ENCODE results near the gene LTC4S. TPM values are rescaled to one million over a fixed set of nuclear protein-coding genes. Genes with fewer than 3 reads are reported as not detected.

Gene LTC4S
- total and polyA plus RNA-seq, 4 donors: 1.3 to 3.3 (median 2.1) TPM

DNA sequence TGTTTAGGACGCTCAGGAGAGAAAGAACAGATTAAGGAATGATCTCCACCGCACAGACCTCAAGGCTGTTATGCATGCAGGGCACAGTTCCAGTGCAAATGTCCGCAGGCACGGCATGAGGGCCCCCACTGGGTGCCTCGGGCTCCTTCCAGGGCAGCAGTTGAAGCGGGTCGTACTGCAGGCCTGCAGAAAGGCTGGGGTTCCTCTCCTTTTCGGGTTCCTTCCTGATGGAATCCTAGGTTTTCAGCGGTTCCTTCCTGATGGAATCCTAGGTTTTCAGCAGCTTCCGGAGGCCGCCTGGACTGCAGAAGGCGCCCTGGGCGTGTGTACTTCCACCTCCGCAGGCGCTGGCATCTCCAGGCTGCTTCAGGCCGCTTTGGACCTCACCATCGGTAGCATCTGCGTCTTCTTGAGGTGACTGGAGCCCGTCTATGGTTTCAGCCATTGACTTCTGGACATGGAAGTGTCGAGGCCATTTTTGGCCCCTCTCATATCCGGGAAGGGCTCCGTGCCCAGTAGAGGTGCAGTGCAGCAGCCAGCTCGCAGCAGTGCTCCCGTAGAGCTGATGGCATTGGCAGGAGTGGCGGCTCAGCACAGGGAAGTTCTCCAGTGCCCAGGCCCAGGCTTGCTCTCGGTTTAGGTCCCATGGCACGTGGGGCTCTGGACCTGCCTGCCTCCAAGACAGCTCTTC, 18.5 kb downstream of the LTC4S start:
- Histone ChIP-seq H3K9ac (ENCODE audit: low read depth in 1 of 2, low read length in 2 of 2) (no peak overlapping the region), H3K27me3 (ENCODE audit: control insufficient read depth in 4 of 4, insufficient read depth in 4 of 4, low read length in 3 of 4) (no peaks in the 10 kb centered on the region), H3K9me3 (ENCODE audit: control insufficient read depth in 4 of 4, low read length in 3 of 4) (no peaks in the 10 kb centered on the region), H3K27ac (ENCODE audit: low read depth in 1 of 2, low read length in 2 of 2) (peak overlapping the region in 1 of 2 donors; percentile 54), H3K4me1 (ENCODE audit: control insufficient read depth in 4 of 4, insufficient read depth in 4 of 4, low read length in 3 of 4) (peaks cover 12 to 32% (median 17%) of the 10 kb centered on the region in 4 donors), H3K4me3 (ENCODE audit: low read depth in 1 of 3, low read length in 3 of 3) (no peak overlapping the region), H3K36me3 (ENCODE audit: control insufficient read depth in 4 of 4, insufficient read depth in 3 of 4, low read depth in 1 of 4, low read length in 3 of 4) (no peaks in the 10 kb centered on the region)
- WGBS: 85% methylated on average over 27 of the region's 27 CpGs
- no peak for TF ChIP-seq JUND (IDR thresholded peaks at IDR 0.05)
- TF ChIP-seq, protein P1, sequence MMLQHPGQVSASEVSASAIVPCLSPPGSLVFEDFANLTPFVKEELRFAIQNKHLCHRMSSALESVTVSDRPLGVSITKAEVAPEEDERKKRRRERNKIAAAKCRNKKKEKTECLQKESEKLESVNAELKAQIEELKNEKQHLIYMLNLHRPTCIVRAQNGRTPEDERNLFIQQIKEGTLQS (IDR thresholded peaks at IDR 0.05): no peak
- TF ChIP-seq EGR1 (IDR thresholded peaks at IDR 0.05; ENCODE audit: low read depth in 2 of 2): no peak
- TF ChIP-seq RAD21 (IDR thresholded peaks at IDR 0.05): no peak
- TF ChIP-seq GABPA (IDR thresholded peaks at IDR 0.05 in 1 of 2, conservative IDR thresholded peaks at IDR 0.05 in 1 of 2): no peak
- TF ChIP-seq, protein P2, sequence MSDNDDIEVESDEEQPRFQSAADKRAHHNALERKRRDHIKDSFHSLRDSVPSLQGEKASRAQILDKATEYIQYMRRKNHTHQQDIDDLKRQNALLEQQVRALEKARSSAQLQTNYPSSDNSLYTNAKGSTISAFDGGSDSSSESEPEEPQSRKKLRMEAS (IDR thresholded peaks at IDR 0.05): no peak
- TF ChIP-seq, protein P3, sequence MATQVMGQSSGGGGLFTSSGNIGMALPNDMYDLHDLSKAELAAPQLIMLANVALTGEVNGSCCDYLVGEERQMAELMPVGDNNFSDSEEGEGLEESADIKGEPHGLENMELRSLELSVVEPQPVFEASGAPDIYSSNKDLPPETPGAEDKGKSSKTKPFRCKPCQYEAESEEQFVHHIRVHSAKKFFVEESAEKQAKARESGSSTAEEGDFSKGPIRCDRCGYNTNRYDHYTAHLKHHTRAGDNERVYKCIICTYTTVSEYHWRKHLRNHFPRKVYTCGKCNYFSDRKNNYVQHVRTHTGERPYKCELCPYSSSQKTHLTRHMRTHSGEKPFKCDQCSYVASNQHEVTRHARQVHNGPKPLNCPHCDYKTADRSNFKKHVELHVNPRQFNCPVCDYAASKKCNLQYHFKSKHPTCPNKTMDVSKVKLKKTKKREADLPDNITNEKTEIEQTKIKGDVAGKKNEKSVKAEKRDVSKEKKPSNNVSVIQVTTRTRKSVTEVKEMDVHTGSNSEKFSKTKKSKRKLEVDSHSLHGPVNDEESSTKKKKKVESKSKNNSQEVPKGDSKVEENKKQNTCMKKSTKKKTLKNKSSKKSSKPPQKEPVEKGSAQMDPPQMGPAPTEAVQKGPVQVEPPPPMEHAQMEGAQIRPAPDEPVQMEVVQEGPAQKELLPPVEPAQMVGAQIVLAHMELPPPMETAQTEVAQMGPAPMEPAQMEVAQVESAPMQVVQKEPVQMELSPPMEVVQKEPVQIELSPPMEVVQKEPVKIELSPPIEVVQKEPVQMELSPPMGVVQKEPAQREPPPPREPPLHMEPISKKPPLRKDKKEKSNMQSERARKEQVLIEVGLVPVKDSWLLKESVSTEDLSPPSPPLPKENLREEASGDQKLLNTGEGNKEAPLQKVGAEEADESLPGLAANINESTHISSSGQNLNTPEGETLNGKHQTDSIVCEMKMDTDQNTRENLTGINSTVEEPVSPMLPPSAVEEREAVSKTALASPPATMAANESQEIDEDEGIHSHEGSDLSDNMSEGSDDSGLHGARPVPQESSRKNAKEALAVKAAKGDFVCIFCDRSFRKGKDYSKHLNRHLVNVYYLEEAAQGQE (IDR thresholded peaks at IDR 0.05): no peak
- no peak for TF ChIP-seq HNF4G (IDR thresholded peaks at IDR 0.05)
- TF ChIP-seq FOXA1 (IDR thresholded peaks at IDR 0.05): no peak
- no peak for TF ChIP-seq RXRA (IDR thresholded peaks at IDR 0.05)
- TF ChIP-seq YY1 (IDR thresholded peaks at IDR 0.05): no peak
- no peak for DNase-seq (ENCODE audit: low spot score)

DNA sequence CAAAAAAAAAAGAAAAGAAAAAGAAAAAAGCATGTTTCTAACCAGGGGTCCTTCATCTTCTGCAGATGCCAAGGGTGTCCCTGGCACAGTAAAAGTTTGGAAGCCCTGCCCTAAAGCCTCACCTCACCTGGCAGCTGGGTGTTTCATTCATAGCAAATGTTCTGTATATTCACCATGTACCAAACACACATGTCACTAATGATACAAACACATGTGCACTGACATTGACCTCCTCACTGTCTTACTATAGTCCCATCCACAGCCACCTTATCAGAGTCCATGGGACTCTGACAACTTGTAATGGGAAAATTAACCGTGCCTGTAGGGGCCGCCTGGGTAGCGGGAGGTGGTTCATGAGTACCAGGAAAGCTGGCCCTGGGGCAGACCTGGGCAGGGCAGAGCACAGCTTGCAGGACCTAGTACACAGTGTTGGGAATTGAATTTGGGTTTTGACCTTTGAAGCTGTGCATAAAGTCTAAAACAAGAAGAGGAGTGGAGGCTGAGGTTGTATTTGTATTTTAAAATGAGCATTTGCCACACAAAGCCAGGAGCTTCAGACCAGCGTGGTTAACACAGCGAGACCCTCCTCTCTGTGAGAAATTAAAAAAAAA, 19.3 kb downstream of the LTC4S start:
- H3K27me3 ChIP-seq (ENCODE audit: control insufficient read depth in 4 of 4, insufficient read depth in 4 of 4, low read length in 3 of 4): no peaks in the 10 kb centered on the region
- H3K36me3 ChIP-seq (ENCODE audit: control insufficient read depth in 4 of 4, insufficient read depth in 3 of 4, low read depth in 1 of 4, low read length in 3 of 4): no peaks in the 10 kb centered on the region
- no peak overlapping the region for H3K9ac ChIP-seq (ENCODE audit: low read depth in 1 of 2, low read length in 2 of 2)
- DNase-seq (ENCODE audit: low spot score): no peak
- H3K4me1 ChIP-seq (ENCODE audit: control insufficient read depth in 4 of 4, insufficient read depth in 4 of 4, low read length in 3 of 4): peaks cover 11 to 36% (median 19%) of the 10 kb centered on the region in 4 donors
- H3K27ac ChIP-seq (ENCODE audit: low read depth in 1 of 2, low read length in 2 of 2): peak overlapping the region; percentile 54 to 57
- H3K4me3 ChIP-seq (ENCODE audit: low read depth in 1 of 3, low read length in 3 of 3): no peak overlapping the region
- no peaks in the 10 kb centered on the region for H3K9me3 ChIP-seq (ENCODE audit: control insufficient read depth in 4 of 4, low read length in 3 of 4)
- WGBS: 42% methylated on average over 5 of the region's 5 CpGs
- TF ChIP-seq, protein P4, sequence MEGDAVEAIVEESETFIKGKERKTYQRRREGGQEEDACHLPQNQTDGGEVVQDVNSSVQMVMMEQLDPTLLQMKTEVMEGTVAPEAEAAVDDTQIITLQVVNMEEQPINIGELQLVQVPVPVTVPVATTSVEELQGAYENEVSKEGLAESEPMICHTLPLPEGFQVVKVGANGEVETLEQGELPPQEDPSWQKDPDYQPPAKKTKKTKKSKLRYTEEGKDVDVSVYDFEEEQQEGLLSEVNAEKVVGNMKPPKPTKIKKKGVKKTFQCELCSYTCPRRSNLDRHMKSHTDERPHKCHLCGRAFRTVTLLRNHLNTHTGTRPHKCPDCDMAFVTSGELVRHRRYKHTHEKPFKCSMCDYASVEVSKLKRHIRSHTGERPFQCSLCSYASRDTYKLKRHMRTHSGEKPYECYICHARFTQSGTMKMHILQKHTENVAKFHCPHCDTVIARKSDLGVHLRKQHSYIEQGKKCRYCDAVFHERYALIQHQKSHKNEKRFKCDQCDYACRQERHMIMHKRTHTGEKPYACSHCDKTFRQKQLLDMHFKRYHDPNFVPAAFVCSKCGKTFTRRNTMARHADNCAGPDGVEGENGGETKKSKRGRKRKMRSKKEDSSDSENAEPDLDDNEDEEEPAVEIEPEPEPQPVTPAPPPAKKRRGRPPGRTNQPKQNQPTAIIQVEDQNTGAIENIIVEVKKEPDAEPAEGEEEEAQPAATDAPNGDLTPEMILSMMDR (IDR thresholded peaks at IDR 0.05; ENCODE audit: low read depth, low read length, missing input control): no peak
- TF ChIP-seq TAF1 (conservative IDR thresholded peaks at IDR 0.05) (peak; percentile 53), HNF4G (IDR thresholded peaks at IDR 0.05) (peak; percentile 98), NR2F2 (IDR thresholded peaks at IDR 0.05) (peak; percentile 31), FOXA1 (IDR thresholded peaks at IDR 0.05) (peak; percentile 65), SP1 (IDR thresholded peaks at IDR 0.05) (peak; percentile 99), FOXA2 (IDR thresholded peaks at IDR 0.05) (peak; percentile 66), HNF4A (conservative IDR thresholded peaks at IDR 0.05) (peak; percentile 100), RXRA (IDR thresholded peaks at IDR 0.05) (peak; percentile 94 to 95), YY1 (IDR thresholded peaks at IDR 0.05) (peak; percentile 62), EGR1 (IDR thresholded peaks at IDR 0.05; ENCODE audit: low read depth in 2 of 2) (peak in 1 of 2 donors; percentile 46)
- TF ChIP-seq, protein P2 (IDR thresholded peaks at IDR 0.05): peak; percentile 67
- TF ChIP-seq, protein P5, sequence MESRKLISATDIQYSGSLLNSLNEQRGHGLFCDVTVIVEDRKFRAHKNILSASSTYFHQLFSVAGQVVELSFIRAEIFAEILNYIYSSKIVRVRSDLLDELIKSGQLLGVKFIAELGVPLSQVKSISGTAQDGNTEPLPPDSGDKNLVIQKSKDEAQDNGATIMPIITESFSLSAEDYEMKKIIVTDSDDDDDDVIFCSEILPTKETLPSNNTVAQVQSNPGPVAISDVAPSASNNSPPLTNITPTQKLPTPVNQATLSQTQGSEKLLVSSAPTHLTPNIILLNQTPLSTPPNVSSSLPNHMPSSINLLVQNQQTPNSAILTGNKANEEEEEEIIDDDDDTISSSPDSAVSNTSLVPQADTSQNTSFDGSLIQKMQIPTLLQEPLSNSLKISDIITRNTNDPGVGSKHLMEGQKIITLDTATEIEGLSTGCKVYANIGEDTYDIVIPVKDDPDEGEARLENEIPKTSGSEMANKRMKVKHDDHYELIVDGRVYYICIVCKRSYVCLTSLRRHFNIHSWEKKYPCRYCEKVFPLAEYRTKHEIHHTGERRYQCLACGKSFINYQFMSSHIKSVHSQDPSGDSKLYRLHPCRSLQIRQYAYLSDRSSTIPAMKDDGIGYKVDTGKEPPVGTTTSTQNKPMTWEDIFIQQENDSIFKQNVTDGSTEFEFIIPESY (IDR thresholded peaks at IDR 0.05): peak; percentile 77
- TF ChIP-seq, protein P1 (IDR thresholded peaks at IDR 0.05): no peak
- TF ChIP-seq, protein P3 (IDR thresholded peaks at IDR 0.05): peak; percentile 89
